ENCODE measurements around the gene TMEM44.
"Not testable (repeated sequence)": the region's sequence is repeated elsewhere in the genome, so short reads cannot be mapped to it uniquely, and the experiment has no call there.

Gene TMEM44

DNA sequence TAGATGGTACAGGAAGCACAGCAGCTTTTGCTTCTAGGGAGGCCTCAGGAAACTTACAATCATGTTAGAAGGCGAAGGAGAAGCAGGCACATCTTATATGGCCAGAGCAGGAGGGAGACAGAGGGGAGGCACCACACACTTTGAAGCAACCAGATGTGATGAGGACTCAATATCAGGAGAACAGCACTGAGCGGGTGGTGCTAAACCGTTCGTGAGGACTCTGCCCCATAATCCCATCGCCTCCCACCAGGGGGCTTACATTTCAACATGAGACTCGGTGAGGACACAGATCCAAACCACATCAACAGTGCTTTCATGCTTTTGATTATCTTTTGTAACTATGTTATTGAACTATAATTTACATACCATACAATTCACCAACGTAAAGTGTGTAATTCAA lies 7.6 kb upstream of the TMEM44 start:
- peak; percentile 56 for DNase-seq

DNA sequence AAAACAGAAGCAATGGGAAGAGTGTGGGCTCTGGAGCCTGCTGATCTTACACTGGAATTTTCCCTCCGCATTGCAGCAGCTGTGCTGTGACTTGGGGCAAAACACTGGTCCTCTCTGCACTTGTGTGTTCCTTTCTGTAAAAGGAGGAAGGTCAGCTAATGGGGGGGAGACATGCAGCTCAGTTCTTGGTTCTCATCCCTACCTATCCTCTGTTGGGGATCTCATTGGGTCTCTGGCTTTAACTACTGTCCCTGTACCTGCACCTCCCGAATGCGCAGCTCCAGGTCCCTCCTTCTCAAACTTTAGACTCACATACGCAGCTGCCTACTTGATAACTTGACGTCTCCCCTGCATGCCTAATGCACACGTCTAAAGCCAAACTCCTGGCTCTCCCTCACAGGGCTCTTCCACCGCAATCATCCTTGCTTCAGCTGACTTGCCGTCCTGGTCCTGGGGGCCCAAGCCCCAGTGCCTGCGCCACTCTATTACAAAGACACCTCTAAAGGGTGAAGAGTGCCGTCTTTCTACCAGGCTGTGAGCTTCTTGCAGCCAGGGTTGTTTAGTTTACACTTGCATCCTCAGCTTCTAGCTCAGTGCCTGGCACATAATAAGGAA lies 5.9 kb upstream of the TMEM44 start:
- DNase-seq: no peak

DNA sequence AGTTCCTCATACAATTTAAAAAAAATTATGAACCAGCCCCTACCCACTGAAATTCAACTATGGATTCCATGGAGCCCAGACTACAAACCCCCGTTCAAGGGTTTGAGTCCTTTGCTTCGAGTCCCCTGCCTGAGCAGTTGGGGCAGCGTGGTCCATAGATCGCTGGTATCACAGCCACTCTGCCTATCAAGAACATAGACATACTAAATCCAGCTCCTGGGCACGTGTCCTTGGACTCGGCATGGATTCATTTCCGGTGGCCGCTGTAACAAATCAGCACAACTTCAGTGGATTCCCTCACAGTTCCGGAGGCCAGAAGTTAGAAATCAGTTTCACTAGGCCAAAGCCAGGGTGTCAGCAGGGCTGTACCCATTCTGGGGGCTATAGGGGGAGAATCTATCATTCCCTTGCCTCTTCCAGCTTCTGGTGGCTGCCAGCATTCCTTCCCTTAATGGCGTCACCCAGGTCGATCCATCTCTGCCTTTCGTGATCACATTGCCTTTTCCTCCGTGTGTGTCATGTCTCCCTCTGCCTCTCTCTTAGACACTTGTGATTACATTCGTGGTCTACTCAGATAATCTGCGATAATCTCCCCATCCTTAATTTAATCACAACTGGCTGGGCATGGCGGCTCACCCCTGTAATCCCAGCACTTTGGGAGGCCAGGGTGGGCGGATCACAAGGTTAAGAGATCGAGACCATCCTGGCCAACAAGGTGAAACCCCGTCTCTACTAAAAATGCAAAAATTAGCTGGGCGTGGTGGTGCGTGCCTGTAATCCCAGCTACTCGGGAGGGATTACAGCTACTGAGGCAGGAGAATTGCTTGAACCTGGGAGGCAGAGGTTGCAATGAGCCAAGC lies 4.6 kb upstream of the TMEM44 start:
- no peak for DNase-seq

DNA sequence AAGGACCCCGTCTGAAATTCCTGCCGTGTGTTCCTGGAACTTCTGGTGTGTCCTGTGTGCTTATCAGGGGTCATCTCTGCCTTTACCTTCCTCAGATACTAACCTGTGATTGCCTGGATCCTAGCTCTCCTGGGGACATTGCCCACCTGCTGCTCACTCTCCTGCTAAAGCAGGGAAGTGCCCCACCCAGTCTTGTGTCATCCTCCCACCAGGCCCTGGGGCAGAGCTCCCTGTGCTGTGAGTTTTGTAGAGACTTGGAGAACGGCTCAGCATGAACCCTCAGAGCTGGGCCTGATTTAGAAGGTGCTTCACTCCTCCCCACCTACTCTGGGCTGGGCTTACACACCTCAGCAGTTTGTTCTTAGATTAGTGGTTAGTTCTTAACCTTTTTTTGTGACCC lies 3.8 kb upstream of the TMEM44 start:
- no peak for DNase-seq

DNA sequence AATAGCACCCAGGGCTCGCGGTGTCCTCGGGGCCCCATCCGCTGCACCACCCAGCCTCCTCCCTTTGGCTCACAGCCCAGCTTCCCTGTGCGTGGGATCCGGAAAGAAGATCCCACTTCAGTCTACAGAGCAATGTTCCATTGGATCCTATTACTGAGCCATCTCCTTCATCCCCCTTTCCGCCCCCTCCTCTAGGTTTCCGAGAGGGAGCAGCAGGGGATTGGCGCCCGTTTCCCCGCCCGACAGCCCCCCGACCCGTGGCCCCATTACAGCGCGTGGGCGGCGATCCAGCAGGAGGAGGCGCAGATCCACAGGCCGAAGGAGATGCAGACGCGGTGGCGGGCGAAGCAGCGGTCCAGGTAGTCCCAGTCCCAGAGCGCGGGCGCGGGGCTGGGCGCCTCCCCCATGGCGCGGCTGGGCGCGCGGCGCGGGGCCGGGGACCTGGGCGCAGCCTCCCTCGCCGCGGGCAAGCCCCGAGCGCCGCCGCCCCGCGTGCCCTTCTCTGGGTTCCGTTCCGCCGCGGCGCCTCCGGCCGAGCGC lies 340 bp downstream of the TMEM44 start:
- DNase-seq: no peak

DNA sequence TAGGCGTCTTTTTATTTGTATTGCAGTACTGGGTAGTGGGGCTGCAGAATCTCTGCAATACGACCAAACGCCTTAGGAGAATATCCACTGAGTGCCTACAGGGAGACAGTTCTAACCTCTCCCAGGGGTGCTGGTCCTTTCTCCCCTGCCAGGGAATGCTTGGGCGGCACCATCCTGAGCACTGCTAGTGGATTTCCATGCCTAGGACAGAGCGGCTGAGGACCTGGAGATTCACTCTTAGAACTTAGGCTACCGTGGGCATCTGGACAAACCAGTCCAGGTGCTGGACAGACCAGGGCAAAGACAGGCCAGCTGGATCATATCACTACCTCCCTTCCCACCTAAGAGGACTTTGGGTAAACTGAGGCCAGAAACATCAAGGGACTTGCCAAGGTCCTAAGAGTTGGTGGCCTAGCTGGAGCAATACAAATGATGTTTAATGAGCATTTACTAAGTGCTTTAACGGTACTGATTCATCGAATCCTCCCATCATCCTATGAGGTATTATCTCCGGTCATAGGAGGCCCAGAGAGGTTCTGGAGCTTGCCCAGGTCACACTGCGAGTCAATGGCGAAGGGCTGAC lies 902 bp downstream of the TMEM44 start:
- DNase-seq: peak; percentile 17

DNA sequence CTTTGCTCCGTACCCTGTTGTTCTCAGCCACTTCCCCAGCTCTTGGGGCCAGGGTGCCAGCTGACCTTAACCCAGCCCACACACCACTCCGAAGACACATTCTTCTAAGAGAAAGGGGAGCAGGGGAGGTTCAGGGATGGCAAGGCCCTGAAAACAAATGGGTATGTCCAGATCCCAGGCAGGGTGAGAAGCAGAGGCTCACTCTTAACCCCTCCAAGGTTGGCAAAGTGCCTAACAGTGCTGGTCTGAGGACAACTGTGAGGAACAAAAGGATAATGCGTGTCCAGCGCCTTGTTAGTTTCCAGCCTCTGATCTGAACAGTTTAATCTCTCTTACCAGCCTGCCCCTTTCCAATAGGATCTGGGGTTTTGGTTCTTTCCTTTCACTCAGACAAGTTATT lies 1.5 kb downstream of the TMEM44 start:
- DNase-seq: no peak

DNA sequence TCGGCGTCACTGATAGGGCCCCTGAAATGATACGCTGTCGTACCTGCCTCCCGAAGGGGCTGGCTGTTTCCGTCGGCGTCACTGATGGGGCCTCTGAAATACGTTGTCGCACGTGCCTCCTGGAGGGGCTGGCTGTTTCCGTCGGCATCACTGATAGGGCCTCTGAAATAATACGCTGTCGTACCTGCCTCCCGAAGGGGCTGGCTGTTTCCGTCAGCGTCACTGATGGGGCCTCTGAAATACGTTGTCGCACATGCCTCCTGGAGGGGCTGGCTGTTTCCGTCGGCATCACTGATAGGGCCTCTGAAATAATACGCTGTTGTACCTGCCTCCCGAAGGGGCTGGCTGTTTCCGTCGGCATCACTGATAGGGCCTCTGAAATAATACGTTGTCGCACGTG lies 2.5 kb downstream of the TMEM44 start:
- not testable (repeated sequence) for DNase-seq

DNA sequence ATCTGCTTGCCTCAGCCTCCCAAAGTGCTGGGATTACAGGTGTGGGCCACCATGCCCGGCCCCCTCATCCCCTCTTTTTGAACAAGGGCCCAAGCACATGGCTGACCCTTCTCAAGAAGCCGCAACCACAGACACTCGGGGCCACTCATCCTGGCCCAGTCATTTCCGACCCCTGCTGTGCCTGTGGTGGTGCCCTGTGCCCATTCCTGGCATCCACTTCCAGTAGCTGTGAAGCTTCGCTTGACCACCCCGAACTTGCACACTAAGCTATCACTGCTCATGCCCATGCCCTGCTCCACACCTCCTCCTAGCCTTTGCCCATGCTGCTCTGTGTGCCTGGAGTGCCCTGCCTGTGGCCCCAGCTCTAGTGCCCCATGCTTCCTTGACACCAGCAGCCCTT lies 8.3 kb downstream of the TMEM44 start:
- DNase-seq: no peak

DNA sequence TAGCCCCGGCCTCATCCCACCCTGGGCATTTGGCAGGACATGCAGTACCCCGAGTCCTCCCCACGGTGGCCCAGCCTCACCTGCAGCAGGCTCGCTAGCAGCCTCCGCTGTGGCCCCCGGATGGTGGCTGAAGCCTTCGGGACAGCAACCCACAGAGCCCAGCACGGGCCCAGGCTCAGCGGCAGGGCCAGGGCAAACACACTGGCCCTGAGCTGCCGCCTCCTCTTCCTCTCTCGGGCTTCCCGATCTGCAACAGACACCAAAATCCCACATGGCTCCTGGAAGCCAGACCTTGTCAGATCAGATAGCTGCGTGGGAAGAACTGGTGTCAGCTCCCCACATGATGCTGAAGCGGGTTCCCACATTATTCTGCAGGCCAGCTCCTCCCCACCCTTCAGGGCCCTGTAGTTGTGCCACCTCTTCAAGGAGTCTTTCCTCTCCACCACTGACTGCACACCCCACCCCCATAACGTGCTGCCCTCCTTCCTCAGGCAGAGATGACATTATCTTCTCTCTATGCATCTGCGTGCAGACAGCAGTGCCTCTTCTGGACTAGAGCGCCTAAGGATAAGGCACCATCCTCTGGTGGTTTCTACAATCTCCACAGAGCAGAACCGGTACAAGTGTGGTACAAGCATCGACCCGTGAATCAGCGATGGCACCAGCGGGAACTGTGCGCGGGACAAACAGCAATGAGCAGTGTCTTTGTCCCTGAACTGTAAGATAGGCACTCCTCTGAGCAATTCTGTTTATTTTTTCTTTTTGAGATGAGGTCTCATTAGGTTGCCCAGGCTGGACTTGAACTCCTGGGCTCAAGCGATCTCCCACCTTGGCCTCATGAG lies 9.5 kb downstream of the TMEM44 start:
- no peak for DNase-seq

DNA sequence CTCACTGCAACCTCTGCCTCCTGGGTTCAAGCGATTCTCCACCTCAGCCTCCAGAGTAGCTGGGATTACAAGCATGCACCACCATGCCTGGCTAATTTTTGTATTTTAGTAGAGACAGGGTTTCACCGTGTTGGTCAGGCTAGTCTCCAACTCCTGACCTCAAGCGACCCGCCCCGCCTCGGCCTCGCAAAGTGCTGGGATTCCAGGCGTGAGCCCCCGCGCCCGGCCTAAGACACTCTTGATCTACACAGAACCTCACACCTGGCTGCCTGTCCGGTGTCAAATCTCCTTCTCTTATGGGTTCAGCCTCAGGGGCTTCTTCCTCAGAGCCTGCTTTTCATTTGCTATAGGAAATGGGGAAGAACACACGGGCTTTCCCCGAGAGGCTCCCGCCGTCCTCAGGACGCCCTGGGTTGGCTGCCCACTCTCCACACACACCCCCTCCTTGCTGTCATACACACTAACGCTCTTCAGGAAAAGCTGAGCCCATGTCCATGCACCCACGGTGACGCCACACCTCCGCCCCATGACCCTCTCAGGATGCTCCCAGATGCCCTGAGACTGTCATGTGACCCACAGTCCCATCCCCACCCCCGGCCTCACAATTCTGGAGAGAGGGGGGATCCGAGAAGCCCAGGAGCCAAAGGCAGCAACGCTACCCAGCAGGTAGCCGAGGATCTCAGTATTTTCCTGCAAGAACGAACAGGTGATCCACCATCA lies 10.4 kb downstream of the TMEM44 start:
- no peak for DNase-seq

DNA sequence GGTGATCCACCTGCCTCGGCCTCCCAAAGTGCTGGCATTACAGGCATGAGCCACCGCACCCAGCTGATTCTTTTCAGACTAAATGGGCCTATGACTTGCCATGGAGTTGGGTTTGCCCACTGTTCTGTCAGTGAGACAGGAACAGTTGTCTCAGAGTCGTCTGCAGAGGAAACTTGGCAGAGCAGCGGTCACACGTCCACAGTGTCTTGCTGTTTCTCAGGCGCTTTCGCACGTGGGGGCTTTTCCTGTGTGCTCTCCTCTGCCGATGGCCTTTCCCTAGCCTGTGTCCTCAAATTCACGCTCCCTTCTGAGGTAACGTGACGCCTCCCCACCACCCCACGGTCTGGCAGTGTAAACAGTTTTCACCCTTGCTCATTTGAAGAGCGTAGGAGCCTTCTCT lies 11.3 kb downstream of the TMEM44 start:
- no peak for DNase-seq

DNA sequence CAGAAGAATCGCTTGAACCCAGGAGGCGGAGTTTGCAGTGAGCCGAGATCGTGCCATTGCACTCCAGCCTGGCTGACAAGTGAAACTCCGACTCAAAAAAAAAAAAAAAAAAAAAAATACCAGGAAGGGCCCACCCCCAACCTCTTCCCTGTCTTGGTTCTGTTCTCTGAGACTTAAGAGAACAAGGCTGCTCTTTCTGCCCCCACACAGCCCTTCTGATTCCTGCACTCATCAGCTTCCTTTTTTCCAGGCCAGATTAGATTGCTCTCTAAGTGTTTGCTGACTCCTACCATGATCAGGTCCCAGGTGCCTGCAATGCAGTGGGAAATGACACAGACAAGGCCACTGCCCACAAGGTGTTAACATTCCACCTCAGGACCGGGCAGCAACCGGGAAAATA lies 13.0 kb downstream of the TMEM44 start:
- DNase-seq: no peak

DNA sequence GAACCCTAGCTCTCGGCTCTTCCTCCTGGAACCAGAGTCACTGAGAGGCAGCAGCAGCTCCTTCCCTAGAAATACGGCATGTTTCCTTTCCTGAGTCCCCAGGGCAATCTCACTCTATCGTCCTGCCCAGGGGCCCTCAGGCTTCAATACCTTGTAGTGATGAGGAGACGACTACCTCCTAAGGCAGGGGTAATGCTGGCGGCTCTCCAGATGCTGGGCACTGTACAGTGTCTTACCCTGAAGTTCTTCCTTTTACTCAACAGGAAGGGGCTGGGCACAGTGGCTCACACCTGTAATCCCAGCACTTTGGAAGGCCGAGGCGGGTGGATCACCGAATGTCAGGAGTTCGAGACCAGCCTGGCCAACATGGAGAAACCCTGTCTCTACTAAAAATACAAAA lies 13.5 kb downstream of the TMEM44 start:
- no peak for DNase-seq

DNA sequence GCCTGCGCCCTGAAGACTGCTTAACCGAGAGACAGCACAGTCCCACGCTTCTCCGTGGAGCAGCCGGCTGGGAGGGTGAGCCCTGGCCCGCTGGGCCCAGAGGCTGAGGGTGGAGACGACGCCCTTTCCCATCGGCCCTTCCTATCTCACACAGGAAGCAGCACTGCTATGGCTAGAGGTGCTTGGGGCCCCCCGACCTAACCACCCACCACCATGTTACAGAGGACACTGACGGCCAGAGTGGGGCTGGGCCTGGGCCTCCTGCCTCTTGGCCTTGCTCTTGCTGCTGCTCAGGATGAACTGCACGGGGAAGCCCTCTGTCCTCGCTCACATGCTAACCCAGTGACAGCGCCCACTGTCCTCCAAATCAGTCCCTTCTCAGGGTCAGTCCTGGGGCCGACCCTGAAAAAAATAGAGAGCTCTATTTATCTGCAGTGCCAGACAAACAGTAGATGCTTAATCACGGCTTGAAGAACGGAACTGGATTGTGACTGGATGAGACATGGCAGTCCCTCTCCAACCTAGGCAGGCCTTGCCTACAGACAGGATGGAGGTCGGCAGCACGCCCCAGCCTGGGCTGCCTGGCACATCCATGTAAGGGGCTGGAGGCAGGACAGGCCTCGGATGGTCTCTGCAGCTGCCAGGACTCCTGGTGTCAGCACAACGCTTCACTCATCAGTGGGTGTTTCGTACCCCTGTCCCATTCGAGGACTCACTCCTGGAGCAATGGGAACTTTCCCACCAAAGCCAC lies 14.2 kb downstream of the TMEM44 start:
- no peak for DNase-seq

DNA sequence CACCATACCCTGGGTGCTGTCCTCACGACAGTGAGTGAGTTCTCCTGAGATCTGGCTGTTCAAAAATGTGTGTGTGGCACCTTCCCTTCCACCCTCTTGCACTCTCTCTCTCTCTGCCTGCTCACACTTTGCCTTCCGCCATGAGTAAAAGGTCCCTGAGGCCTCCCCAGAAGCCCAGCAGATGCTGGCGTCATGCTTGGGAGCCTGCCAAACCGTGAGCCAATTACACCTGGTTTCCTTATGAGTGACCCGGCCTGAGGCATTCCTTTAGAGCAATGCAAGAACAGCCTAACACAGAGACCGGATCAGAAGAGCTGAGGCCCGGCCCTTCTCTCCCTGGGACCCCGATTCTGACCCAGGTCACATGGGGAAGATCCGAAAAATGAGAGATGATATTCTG lies 15.4 kb downstream of the TMEM44 start:
- no peak for DNase-seq

DNA sequence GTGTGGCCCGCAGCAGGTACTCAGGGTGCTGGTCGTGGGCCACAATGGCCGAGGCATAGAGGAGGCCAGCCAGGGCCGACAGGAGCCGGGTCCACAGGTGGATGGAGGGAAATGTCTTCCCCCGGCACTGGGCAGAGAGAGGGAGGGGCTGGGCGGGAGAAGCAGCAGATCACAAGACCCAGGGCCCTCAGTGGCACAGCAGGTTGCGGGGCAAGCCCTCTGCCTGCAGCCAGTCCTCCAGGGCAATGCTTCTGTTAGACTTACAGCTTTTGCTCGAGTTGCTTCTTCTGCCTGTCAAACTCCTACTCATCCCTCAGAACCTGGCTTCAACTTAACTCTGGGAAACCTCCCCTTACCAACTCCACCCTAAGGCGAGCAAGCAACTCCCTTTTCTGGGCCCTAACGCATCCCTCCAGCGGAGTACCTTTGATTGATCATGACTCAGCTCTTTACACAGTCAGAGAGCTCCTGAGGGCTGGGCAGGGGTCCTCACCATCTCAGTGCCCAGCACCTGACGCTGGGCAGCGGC lies 16.0 kb downstream of the TMEM44 start:
- DNase-seq: no peak

DNA sequence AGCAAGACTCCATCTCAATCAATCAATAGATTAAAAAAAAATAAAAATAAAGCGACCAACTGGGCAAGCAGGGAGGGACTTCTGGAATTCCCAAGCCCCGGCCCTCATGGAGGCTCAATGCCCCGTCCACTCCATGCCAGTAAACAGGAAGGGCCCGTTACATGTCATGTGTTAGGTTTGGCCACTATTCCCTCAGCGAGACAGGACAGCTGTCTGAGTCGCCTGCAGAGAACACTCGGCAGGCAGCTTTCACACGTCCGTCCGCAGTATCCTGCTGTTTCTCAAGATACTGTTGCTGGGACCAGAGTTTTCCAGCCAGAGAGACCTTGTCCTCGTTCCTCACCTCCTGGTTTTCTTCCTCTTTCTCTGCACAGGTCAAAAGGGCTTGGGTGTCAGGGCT lies 18.0 kb downstream of the TMEM44 start:
- no peak for DNase-seq

DNA sequence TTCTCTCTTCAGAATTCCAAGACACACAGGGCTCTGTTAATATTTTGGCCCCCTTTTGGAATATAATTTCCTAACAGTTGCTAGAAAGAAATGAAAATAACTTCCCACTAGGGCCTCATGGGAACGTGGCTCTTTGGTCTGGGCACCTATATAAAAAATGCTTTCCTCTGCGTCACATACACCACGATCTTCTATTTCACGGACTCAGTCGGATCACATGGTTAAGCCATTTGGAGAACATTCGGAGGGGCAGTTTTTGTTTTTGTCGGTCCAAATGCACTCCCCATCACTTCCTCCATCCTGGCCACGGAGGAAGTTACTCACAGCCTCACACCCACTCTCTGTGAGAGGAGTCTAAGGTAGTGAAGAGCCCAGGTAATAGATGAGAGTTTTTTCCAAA lies 21.0 kb downstream of the TMEM44 start:
- no peak for DNase-seq

DNA sequence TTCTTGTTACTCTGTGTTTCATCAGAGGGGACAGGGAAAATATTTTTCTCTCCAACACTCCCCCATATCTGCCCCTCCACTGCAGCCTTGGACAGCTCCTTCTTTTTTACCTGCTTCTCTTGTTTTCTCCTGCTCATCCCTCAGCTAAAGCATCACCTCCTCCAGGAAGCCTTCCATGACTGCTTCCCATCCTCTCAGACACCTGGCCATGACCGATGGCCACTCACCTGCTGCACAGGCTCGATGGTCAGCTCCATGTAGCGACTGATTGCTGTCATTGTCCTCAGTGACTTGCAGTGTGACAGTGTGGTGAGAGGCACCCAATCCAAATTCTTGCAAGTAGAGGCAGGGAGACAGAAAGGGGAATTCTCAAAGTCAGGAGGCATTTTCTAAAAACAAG lies 22.5 kb downstream of the TMEM44 start:
- no peak for DNase-seq

DNA sequence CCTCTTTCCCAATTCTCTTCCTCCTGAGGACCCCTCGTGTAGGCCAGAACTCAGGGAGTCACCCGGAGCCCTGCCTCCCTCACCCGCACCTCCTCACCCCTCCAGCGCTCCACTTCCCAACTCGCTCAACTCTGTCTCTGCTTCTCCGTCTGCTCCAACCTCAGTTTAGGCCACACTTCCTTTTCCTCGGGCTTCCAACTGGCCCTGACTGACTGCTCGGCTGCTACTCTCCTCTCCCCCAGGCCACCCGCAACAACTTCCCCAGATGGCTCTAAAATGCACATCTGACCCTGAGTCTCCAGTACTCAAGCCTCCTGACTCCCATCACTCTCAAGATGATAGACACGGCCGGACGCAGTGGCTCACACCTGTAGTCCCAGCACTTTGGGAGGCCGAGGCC lies 23.6 kb downstream of the TMEM44 start:
- no peak for DNase-seq

All from stimulated activated CD8-positive, alpha-beta memory T cell treated with anti-CD3 and anti-CD28 coated beads, Interleukin-4, amount 100 ng/mL, for 48 hours (primary cell).